Measurements from ENCODE around the gene KIF24.

DNA sequence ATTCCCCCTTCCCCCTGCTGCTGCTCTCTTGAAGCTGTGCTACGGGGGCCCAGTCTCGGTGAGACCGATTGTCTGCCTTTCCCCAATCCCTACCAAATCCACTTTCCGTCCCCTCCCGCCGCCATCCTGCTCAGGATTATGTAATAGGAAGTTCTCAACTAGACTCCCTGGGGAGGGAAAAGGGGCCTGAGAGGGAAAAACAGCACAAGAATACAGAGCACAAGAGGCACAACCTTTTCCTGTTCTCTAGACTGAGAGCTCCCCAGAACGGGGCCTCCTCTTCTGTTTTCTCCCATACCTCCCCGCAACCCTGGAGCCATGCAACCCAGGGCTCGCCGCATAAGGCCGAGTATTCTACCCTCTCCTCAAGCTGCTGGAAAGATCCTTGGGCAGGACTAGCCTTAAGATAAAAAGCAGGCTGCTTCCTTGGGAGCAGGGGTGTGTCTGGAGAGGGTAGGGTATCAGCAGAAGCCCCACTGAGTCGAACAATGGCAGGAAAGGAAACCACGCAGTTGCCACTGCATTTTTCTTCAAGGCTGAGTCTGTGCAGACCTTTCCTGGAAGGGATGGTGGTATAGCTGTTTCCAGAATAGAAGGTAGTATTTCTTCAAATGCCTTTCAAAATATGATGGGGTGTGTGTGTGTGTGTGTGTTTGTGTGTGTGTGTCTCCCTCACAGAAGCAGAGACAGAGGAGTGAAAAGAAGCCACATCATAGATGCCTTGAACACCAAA is 34.7 kb upstream of the KIF24 start:
- TF ChIP-seq, protein P1, sequence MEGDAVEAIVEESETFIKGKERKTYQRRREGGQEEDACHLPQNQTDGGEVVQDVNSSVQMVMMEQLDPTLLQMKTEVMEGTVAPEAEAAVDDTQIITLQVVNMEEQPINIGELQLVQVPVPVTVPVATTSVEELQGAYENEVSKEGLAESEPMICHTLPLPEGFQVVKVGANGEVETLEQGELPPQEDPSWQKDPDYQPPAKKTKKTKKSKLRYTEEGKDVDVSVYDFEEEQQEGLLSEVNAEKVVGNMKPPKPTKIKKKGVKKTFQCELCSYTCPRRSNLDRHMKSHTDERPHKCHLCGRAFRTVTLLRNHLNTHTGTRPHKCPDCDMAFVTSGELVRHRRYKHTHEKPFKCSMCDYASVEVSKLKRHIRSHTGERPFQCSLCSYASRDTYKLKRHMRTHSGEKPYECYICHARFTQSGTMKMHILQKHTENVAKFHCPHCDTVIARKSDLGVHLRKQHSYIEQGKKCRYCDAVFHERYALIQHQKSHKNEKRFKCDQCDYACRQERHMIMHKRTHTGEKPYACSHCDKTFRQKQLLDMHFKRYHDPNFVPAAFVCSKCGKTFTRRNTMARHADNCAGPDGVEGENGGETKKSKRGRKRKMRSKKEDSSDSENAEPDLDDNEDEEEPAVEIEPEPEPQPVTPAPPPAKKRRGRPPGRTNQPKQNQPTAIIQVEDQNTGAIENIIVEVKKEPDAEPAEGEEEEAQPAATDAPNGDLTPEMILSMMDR (IDR thresholded peaks at IDR 0.05), result no peak
- TF ChIP-seq POLR2A (IDR thresholded peaks at IDR 0.05), result no peak
- TF ChIP-seq EP300 (IDR thresholded peaks at IDR 0.05), result no peak
